Activated B cell treated with CpG ODN at 0.5 μM for 24 hours (primary cell): ENCODE measurements around the gene IQSEC1. TPM values are rescaled to one million over a fixed set of nuclear protein-coding genes. Genes with fewer than 3 reads are reported as not detected.

Experiments used
- ATAC-seq: fragments of 200-7000 bp; cut with Tn5 transposase; one replicate; pipeline ENCODE4 v1.10.0; 2021; ENCODE audit warnings: low read depth, mild to moderate bottlenecking, moderate library complexity
- CTCF ChIA-PET: fragments of 350-600 bp; sonication (Branson Sonifier 250); formaldehyde crosslinking; loops from one replicate; lab custom pipeline; 2021; ENCODE audit warnings: antibody characterized with exemption; lab: Charles Lee
- POLR2A ChIA-PET: fragments of 350-600 bp; sonication (Branson Sonifier 250); formaldehyde crosslinking; loops from one replicate; lab custom pipeline; 2021; ENCODE audit warnings: antibody characterized with exemption; lab: Charles Lee
- DNase-seq: peaks from one replicate; pipeline ENCODE4 v3.0.0; 2022
- H3K27ac Mint-ChIP-seq: one replicate; pipeline ENCODE4 v1.8.0; 2020; ENCODE audit warnings: mixed read lengths
- H3K27me3 Mint-ChIP-seq: one replicate; pipeline ENCODE4 v1.8.0; 2021; ENCODE audit warnings: mixed read lengths
- H3K36me3 Mint-ChIP-seq: one replicate; pipeline ENCODE4 v1.8.0; 2021; ENCODE audit warnings: low read depth, mixed read lengths
- H3K4me1 Mint-ChIP-seq: one replicate; pipeline ENCODE4 v1.8.0; 2021; ENCODE audit warnings: mixed read lengths
- H3K4me3 Mint-ChIP-seq: one replicate; pipeline ENCODE4 v1.8.0; 2020; ENCODE audit warnings: mild to moderate bottlenecking, mixed read lengths
- H3K9me3 Mint-ChIP-seq: one replicate; pipeline ENCODE4 v1.8.0; 2020; ENCODE audit warnings: mixed read lengths
- intact Hi-C: fragments of 100-400 bp; cut with micrococcal nuclease; formaldehyde crosslinking; loops from one replicate; pipeline ENCODE4 v1.15.1; 2024
- total RNA-seq: library from RNA; stranded (reverse); gene quantifications from 2 replicates; pipeline ENCODE4 v1.2.3, GENCODE V29; 2022
- TF ChIP-seq, protein P1 (sequence below): fragments of 200-600 bp; IDR thresholded peaks from one replicate; pipeline ENCODE4 v1.8.0; 2022; ENCODE audit warnings: antibody characterized with exemption, mild to moderate bottlenecking

IQSEC1 gene
- total RNA-seq, 1 donor from 2014 or later = 296 TPM

DNA sequence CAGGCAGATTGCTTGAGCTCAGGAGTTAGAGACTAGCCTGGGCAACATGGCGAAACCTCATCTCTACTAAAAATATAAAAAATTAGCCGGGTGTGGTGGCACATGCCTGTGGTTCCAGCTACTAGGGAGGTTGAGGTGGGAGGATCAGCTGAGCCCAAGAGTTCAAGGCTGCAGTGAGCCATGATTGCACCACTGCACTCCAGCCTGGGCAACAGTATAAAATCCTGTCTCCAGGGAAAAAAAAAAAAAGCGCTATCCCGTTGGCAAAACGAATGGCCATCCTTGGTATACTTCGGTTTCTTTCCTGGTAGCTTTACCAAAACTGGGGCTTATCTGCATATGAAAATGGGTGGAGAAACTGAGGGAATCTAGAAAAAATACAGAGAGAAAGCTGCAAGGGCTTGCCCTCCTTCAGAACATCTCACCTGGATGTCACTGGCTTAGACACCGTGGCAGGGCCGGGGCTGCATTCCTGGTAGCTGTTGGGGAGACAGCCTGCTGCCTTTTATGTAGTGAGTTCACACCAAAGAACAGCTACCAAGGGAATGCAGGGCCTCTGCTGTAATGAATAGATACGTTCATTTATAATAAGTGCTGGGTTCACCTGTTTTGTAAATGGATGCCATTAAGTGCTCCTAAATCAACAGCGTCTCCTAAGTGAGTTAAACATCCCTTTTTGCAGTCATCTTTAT, 96.0 kb downstream of the IQSEC1 start:
- Mint-ChIP-seq H3K36me3 (peaks cover 82% of the 10 kb centered on the region), H3K4me3 (no peak overlapping the region), H3K9me3 (no peaks in the 10 kb centered on the region), H3K27ac (peak overlapping the region; percentile 35), H3K4me1 (peaks cover 84% of the 10 kb centered on the region), H3K27me3 (no peaks in the 10 kb centered on the region)
- ChIA-PET CTCF (no interaction called here), POLR2A (no interaction called here)
- TF ChIP-seq, protein P1, sequence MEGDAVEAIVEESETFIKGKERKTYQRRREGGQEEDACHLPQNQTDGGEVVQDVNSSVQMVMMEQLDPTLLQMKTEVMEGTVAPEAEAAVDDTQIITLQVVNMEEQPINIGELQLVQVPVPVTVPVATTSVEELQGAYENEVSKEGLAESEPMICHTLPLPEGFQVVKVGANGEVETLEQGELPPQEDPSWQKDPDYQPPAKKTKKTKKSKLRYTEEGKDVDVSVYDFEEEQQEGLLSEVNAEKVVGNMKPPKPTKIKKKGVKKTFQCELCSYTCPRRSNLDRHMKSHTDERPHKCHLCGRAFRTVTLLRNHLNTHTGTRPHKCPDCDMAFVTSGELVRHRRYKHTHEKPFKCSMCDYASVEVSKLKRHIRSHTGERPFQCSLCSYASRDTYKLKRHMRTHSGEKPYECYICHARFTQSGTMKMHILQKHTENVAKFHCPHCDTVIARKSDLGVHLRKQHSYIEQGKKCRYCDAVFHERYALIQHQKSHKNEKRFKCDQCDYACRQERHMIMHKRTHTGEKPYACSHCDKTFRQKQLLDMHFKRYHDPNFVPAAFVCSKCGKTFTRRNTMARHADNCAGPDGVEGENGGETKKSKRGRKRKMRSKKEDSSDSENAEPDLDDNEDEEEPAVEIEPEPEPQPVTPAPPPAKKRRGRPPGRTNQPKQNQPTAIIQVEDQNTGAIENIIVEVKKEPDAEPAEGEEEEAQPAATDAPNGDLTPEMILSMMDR = no peak
- DNase-seq (no peak), ATAC-seq (no peak)
- intact Hi-C loops = no loop called here

DNA sequence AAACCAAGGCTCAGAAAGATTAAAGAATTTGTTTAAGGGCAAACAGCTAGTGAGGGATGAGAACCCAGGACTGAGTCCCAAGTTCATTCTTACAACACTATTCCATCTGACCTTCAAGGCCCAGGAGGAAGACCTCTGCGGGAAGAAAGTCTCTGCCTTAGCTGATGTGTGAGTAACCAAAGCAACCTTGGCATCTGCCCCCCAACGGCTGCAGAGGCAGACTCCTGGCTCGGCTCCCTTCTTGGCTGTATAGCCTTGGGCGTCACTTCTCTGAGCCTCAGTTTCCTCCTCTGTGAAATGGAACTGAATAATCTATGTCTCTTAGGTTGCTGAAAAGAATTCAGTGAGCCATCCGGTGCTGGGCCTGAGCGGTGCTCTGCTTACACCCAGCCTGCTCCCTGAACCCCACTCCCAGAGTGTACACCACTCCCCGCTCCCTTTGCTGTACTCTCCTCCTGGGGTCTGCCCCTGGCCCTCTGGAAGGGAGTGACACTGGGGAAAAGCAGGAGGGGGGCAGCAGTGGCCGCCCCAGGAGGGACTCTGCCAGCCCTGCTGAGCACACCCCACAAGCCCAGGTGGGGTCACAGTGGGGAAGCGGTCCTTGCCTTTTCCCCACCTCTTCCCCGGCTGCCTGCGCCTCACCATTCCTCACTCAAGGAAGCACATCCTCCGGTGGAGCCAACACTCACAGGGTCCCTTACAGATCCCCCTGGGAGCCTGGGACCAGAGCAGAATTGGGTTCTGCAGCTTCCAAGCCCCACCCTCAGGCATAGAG, 97.3 kb downstream of the IQSEC1 start:
- Mint-ChIP-seq H3K4me3 (no peak overlapping the region), H3K27me3 (no peaks in the 10 kb centered on the region), H3K27ac (no peak overlapping the region), H3K36me3 (peaks cover 80% of the 10 kb centered on the region), H3K4me1 (peaks cover 80% of the 10 kb centered on the region), H3K9me3 (no peaks in the 10 kb centered on the region)
- no peak for ATAC-seq
- TF ChIP-seq, protein P1 = no peak
- ChIA-PET POLR2A (interaction anchor here (0.9 kb wide), 1 partner anchor 10 kb away, joined by 3 read pairs; no protein-coding TSS in a partner anchor), CTCF (interaction anchor here (0.9 kb wide), 1 partner anchor 29 kb away, joined by 3 read pairs; no protein-coding TSS in a partner anchor)
- intact Hi-C loops = no loop called here
- DNase-seq = no peak

DNA sequence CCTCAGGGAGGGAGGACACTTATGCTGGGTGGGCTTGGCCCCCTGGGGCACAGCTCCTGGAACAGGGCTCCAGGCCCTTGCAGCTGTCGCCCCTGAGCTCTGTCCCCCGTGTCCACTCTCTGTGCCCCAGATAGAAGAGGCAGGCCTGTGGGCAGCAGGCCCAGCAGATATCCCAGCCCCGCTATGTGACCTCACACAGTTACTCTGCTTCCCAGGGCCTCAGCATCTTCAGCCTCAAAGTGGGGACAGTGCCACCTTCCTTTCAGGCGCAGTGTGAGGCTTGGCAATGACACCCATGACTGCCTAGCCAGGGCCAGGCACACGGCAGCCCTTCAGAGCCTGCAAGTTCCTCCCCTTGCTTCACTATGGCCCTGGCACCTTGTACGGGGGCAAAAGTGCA, 98.4 kb downstream of the IQSEC1 start:
- intact Hi-C loops = loop anchor here (1.0 kb wide), 1 partner anchor 8 kb away; no protein-coding TSS in a partner anchor
- DNase-seq = no peak
- Mint-ChIP-seq H3K9me3 (no peaks in the 10 kb centered on the region), H3K36me3 (peaks cover 79% of the 10 kb centered on the region), H3K4me1 (peaks cover 82% of the 10 kb centered on the region), H3K27me3 (no peaks in the 10 kb centered on the region), H3K27ac (peak overlapping the region; percentile 37), H3K4me3 (no peak overlapping the region)
- ATAC-seq = no peak
- ChIA-PET POLR2A (interaction anchor here (1.0 to 1.1 kb wide), 2 partner anchors 15 to 28 kb away, joined by 3 read pairs; no protein-coding TSS in a partner anchor), CTCF (no interaction called here)
- TF ChIP-seq, protein P1 = no peak

DNA sequence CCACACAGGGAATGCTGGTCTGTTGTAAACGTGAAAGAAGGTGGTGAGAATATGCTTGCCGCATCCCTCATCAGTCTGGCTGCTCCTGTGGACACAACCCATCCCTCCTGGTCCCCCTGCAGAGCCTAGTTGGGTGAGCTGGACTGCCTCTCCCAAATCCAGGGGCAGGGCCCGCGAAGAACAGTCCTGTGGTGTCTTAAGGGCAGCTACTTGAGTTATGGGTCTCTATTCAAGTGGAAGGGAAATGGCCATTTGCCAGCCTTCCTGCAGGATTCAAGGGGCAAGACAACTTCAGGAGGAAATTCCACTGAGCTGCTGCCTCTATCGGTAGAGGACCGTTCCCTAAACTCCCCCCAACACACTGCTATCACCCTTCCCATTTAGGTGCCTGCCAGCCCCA, 98.9 kb downstream of the IQSEC1 start:
- Mint-ChIP-seq H3K4me3 (no peak overlapping the region), H3K27ac (peak overlapping the region; percentile 37), H3K9me3 (no peaks in the 10 kb centered on the region), H3K36me3 (peaks cover 77% of the 10 kb centered on the region), H3K4me1 (peaks cover 81% of the 10 kb centered on the region), H3K27me3 (no peaks in the 10 kb centered on the region)
- POLR2A ChIA-PET = interaction anchor here (1.0 to 1.1 kb wide), 2 partner anchors 16 to 28 kb away, joined by 3 read pairs; no protein-coding TSS in a partner anchor
- CTCF ChIA-PET = interaction anchor here (1.2 kb wide), 1 partner anchor 10 kb away, joined by 5 read pairs; no protein-coding TSS in a partner anchor
- intact Hi-C loops = loop anchor here (1.0 kb wide), 1 partner anchor 9 kb away; no protein-coding TSS in a partner anchor
- ATAC-seq (no peak), DNase-seq (no peak)
- TF ChIP-seq, protein P1 = no peak

DNA sequence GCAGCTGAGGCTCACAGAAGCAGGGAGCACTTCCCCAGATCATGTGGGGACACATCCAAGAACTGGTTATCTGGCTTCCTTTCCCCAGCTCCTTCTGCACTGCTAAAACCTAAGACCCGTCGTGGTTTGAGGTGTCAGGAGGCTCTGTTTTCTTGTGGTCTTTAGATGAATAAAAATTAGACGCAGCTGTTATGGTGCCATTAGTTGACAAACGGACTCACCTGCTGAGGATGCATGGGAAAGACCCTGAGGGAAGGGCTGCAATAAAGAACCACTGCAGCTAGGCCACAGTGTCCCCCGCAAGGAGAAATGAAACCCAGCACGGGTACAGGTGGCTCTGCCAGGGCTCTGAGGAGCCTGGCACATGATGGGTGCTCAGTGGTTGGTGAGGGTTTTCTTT, 99.4 kb downstream of the IQSEC1 start:
- peaks cover 81% of the 10 kb centered on the region for H3K4me1 Mint-ChIP-seq
- peaks cover 77% of the 10 kb centered on the region for H3K36me3 Mint-ChIP-seq

More for the DNA sequence above, 99.4 kb downstream of the IQSEC1 start:
- Mint-ChIP-seq H3K9me3 (no peaks in the 10 kb centered on the region), H3K4me3 (no peak overlapping the region), H3K27me3 (no peaks in the 10 kb centered on the region), H3K27ac (no peak overlapping the region)
- ChIA-PET CTCF (interaction anchor here (1.2 kb wide), 1 partner anchor 10 kb away, joined by 5 read pairs; no protein-coding TSS in a partner anchor), POLR2A (interaction anchor here (1.1 to 1.8 kb wide), 2 partner anchors 29 to 74 kb away, joined by 3 to 4 read pairs; no protein-coding TSS in a partner anchor)
- intact Hi-C loops = loop anchor here (1.0 kb wide), 1 partner anchor 9 kb away; no protein-coding TSS in a partner anchor
- TF ChIP-seq, protein P1 = no peak
- ATAC-seq (peak; percentile 61), DNase-seq (no peak)
